ENCODE results near the gene CDC42.
"Not testable (repeated sequence)": the region's sequence is repeated elsewhere in the genome, so short reads cannot be mapped to it uniquely, and the experiment has no call there.

CDC42 gene

GRCh38 chr1:22075718-22076117, 23.2 kb downstream of the CDC42 start:
- no peak for DNase-seq (ENCODE audit: low read depth)

GRCh38 chr1:22076346-22076745, 23.8 kb downstream of the CDC42 start:
- no peak for DNase-seq (ENCODE audit: low read depth)

- no peak for DNase-seq (ENCODE audit: low read depth)
Measured at GRCh38 chr1:22077728-22078127, 25.2 kb downstream of the CDC42 start.

- no peak for DNase-seq (ENCODE audit: low read depth)
Measured at GRCh38 chr1:22078133-22078532, 25.6 kb downstream of the CDC42 start.

- DNase-seq (ENCODE audit: low read depth): no peak
Measured at GRCh38 chr1:22080191-22080590, 27.7 kb downstream of the CDC42 start.

GRCh38 chr1:22088331-22088730, 35.8 kb downstream of the CDC42 start:
- no peak for DNase-seq (ENCODE audit: low read depth)

- DNase-seq (ENCODE audit: low read depth): no peak
Measured at GRCh38 chr1:22089134-22089571, 36.6 kb downstream of the CDC42 start.

GRCh38 chr1:22089787-22090186, 37.3 kb downstream of the CDC42 start:
- DNase-seq (ENCODE audit: low read depth): no peak

- DNase-seq (ENCODE audit: low read depth): no peak
Measured at GRCh38 chr1:22090867-22091266, 38.4 kb downstream of the CDC42 start.

GRCh38 chr1:22092026-22092768, 39.7 kb downstream of the CDC42 start:
- not testable (repeated sequence) for DNase-seq (ENCODE audit: low read depth)

- no peak for DNase-seq (ENCODE audit: low read depth)
Measured at GRCh38 chr1:22093513-22093912, 41.0 kb downstream of the CDC42 start.

- DNase-seq (ENCODE audit: low read depth): no peak
Measured at GRCh38 chr1:22096036-22096435, 43.5 kb downstream of the CDC42 start.

GRCh38 chr1:22096463-22096862, 44.0 kb downstream of the CDC42 start:
- DNase-seq (ENCODE audit: low read depth): no peak

- no peak for DNase-seq (ENCODE audit: low read depth)
Measured at GRCh38 chr1:22098752-22099151, 46.2 kb downstream of the CDC42 start.

- no peak for DNase-seq (ENCODE audit: low read depth)
Measured at GRCh38 chr1:22100168-22100567, 47.7 kb downstream of the CDC42 start.

GRCh38 chr1:22101199-22101598, 48.7 kb downstream of the CDC42 start:
- DNase-seq (ENCODE audit: low read depth): no peak

- no peak for DNase-seq (ENCODE audit: low read depth)
Measured at GRCh38 chr1:22101995-22102394, 49.5 kb downstream of the CDC42 start.

GRCh38 chr1:22102746-22103145, 50.2 kb downstream of the CDC42 start:
- no peak for DNase-seq (ENCODE audit: low read depth)

- DNase-seq (ENCODE audit: low read depth): no peak
Measured at GRCh38 chr1:22104094-22104493, 51.6 kb downstream of the CDC42 start.

GRCh38 chr1:22104865-22105437, 52.4 kb downstream of the CDC42 start:
- no peak for DNase-seq (ENCODE audit: low read depth)

- no peak for DNase-seq (ENCODE audit: low read depth)
Measured at GRCh38 chr1:22105611-22106207, 53.2 kb downstream of the CDC42 start.

- no peak for DNase-seq (ENCODE audit: low read depth)
Measured at GRCh38 chr1:22107126-22107525, 54.6 kb downstream of the CDC42 start.

GRCh38 chr1:22108339-22109105, 56.0 kb downstream of the CDC42 start:
- no peak for DNase-seq (ENCODE audit: low read depth)

All from activated T-cell treated with anti-CD3 and anti-CD28 coated beads for 48 hours (primary cell).